ENCODE data around the gene IL12B.
"Not testable (repeated sequence)": the region's sequence is repeated elsewhere in the genome, so short reads cannot be mapped to it uniquely, and the experiment has no call there.

Gene IL12B

GRCh38 chr5:159290741-159291140 is 39.5 kb downstream of the IL12B start:
- DNase-seq (ENCODE audit: low spot score): no peak

- DNase-seq (ENCODE audit: low spot score): peak; percentile 64
Observed at GRCh38 chr5:159286420-159287035, 43.8 kb downstream of the IL12B start.

GRCh38 chr5:159274676-159275075 is 55.6 kb downstream of the IL12B start:
- DNase-seq (ENCODE audit: low spot score): no peak

- no peak for DNase-seq (ENCODE audit: low spot score)
Observed at GRCh38 chr5:159273923-159274322, 56.4 kb downstream of the IL12B start.

- DNase-seq (ENCODE audit: low spot score): no peak
Observed at GRCh38 chr5:159269723-159270122, 60.6 kb downstream of the IL12B start.

- not testable (repeated sequence) for DNase-seq (ENCODE audit: low spot score)
Observed at GRCh38 chr5:159266764-159267163, 63.5 kb downstream of the IL12B start.
